Skeletal muscle tissue (tissue), 4 donors: Measurements from ENCODE around the gene NFAT5. TPM values are rescaled to one million over a fixed set of nuclear protein-coding genes. Genes with fewer than 3 reads are reported as not detected.
"Not testable (repeated sequence)": the region's sequence is repeated elsewhere in the genome, so short reads cannot be mapped to it uniquely, and the experiment has no call there.

Source experiments
- H3K27ac ChIP-seq: one replicate; pipeline ENCODE4 v1.7.0; 2013; ENCODE audit warnings: mild to moderate bottlenecking, low read depth, low read length, inconsistent platforms
- H3K27me3 ChIP-seq, 3 donors: one replicate each; pipeline ENCODE4 v1.7.0; 2013; ENCODE audit warnings: low read length in 3 of 3; ENCODE audit not compliant: control insufficient read depth in 3 of 3, insufficient read depth in 3 of 3
- H3K36me3 ChIP-seq, 3 donors: one replicate each; pipeline ENCODE4 v1.7.0; 2013; ENCODE audit warnings: low read length in 3 of 3; ENCODE audit not compliant: control insufficient read depth in 3 of 3, insufficient read depth in 3 of 3
- H3K4me1 ChIP-seq, 3 donors: one replicate each; pipeline ENCODE4 v1.7.0; 2013; ENCODE audit warnings: low read length in 3 of 3, mild to moderate bottlenecking in 3 of 3; ENCODE audit not compliant: control insufficient read depth in 3 of 3, insufficient read depth in 3 of 3
- H3K4me3 ChIP-seq, 3 donors: one replicate each; pipeline ENCODE4 v1.7.0; 2013; ENCODE audit warnings: low read length in 3 of 3
- H3K9ac ChIP-seq, 3 donors: one replicate each; pipeline ENCODE4 v1.7.0; 2013; ENCODE audit warnings: low read length in 3 of 3, mild to moderate bottlenecking in 3 of 3, moderate library complexity in 2 of 3, low read depth in 1 of 3
- H3K9me3 ChIP-seq, 3 donors: one replicate each; pipeline ENCODE4 v1.7.0; 2013; ENCODE audit warnings: low read length in 3 of 3; ENCODE audit not compliant: control insufficient read depth in 3 of 3
- total RNA-seq: library from RNA; depleted of rRNA; stranded (reverse); fragments of >200 nt; gene quantifications from one replicate; pipeline ENCODE4 v1.2.3, GENCODE V29; 2014
- donor health status: Osteomylitis.

NFAT5 gene
- total RNA-seq, 1 donor from 2014 or later: 21.4 TPM

GRCh38 chr16:69554495-69554894 lies 11.3 kb upstream of the NFAT5 start:
- no peaks in the 10 kb centered on the region for H3K4me1 ChIP-seq
- H3K9ac ChIP-seq: no peak overlapping the region
- no peak overlapping the region for H3K27ac ChIP-seq
- peaks cover 0 to 2% (median 0%) of the 10 kb centered on the region in 3 donors for H3K27me3 ChIP-seq
- no peaks in the 10 kb centered on the region for H3K36me3 ChIP-seq
- no peak overlapping the region for H3K4me3 ChIP-seq
- no peaks in the 10 kb centered on the region for H3K9me3 ChIP-seq

GRCh38 chr16:69555437-69555836 lies 10.3 kb upstream of the NFAT5 start:
- no peak overlapping the region for H3K27ac ChIP-seq
- H3K27me3 ChIP-seq: peaks cover 0 to 2% (median 0%) of the 10 kb centered on the region in 3 donors
- H3K36me3 ChIP-seq: no peaks in the 10 kb centered on the region
- no peaks in the 10 kb centered on the region for H3K9me3 ChIP-seq
- H3K4me1 ChIP-seq: no peaks in the 10 kb centered on the region
- no peak overlapping the region for H3K9ac ChIP-seq
- H3K4me3 ChIP-seq: no peak overlapping the region

GRCh38 chr16:69555867-69556266 lies 9.9 kb upstream of the NFAT5 start:
- no peak overlapping the region for H3K27ac ChIP-seq
- peaks cover 0 to 2% (median 0%) of the 10 kb centered on the region in 3 donors for H3K27me3 ChIP-seq
- no peaks in the 10 kb centered on the region for H3K36me3 ChIP-seq
- H3K9me3 ChIP-seq: no peaks in the 10 kb centered on the region
- H3K9ac ChIP-seq: no peak overlapping the region
- H3K4me3 ChIP-seq: no peak overlapping the region
- H3K4me1 ChIP-seq: no peaks in the 10 kb centered on the region

GRCh38 chr16:69559164-69559563 lies 6.6 kb upstream of the NFAT5 start:
- Histone ChIP-seq H3K4me3 (no peak overlapping the region), H3K9me3 (no peaks in the 10 kb centered on the region), H3K27ac (no peak overlapping the region), H3K36me3 (no peaks in the 10 kb centered on the region), H3K9ac (no peak overlapping the region), H3K4me1 (no peaks in the 10 kb centered on the region), H3K27me3 (no peaks in the 10 kb centered on the region)

GRCh38 chr16:69561367-69561766 lies 4.4 kb upstream of the NFAT5 start:
- H3K4me3 ChIP-seq, H3K27ac ChIP-seq, H3K36me3 ChIP-seq, H3K9ac ChIP-seq, H3K4me1 ChIP-seq, H3K9me3 ChIP-seq, H3K27me3 ChIP-seq: not testable (repeated sequence)

GRCh38 chr16:69561901-69562300 lies 3.9 kb upstream of the NFAT5 start:
- no peak overlapping the region for H3K9ac ChIP-seq
- no peaks in the 10 kb centered on the region for H3K27me3 ChIP-seq
- no peak overlapping the region for H3K4me3 ChIP-seq
- H3K36me3 ChIP-seq: no peaks in the 10 kb centered on the region
- H3K4me1 ChIP-seq: peaks cover 0 to under 1% (median 0%) of the 10 kb centered on the region in 3 donors
- H3K9me3 ChIP-seq: no peaks in the 10 kb centered on the region
- H3K27ac ChIP-seq: no peak overlapping the region

- no peak overlapping the region for H3K9ac ChIP-seq
- H3K27me3 ChIP-seq: no peaks in the 10 kb centered on the region
- no peak overlapping the region for H3K4me3 ChIP-seq
- peaks cover 7 to 10% (median 8%) of the 10 kb centered on the region in 3 donors for H3K4me1 ChIP-seq
- H3K36me3 ChIP-seq: no peaks in the 10 kb centered on the region
- no peak overlapping the region for H3K27ac ChIP-seq
- H3K9me3 ChIP-seq: no peaks in the 10 kb centered on the region
Measured at GRCh38 chr16:69562813-69563212, 3.0 kb upstream of the NFAT5 start.

- Histone ChIP-seq H3K4me3 (no peak overlapping the region), H3K9me3 (no peaks in the 10 kb centered on the region), H3K4me1 (peaks cover 11 to 16% (median 14%) of the 10 kb centered on the region in 3 donors), H3K36me3 (peaks cover 0 to 3% (median 0%) of the 10 kb centered on the region in 3 donors), H3K27me3 (no peaks in the 10 kb centered on the region), H3K9ac (peak overlapping the region in 1 of 3 donors; percentile 17), H3K27ac (peak overlapping the region; percentile 16)
Measured at GRCh38 chr16:69563605-69564580, 1.9 kb upstream of the NFAT5 start.

- Histone ChIP-seq H3K27ac (peak overlapping the region; percentile 98), H3K9ac (peak overlapping the region; percentile 85 to 89 (median 85)), H3K4me3 (peak overlapping the region; percentile 71 to 80 (median 78)), H3K9me3 (no peaks in the 10 kb centered on the region), H3K36me3 (peaks cover 0 to 3% (median 0%) of the 10 kb centered on the region in 3 donors), H3K4me1 (peaks cover 11 to 19% (median 14%) of the 10 kb centered on the region in 3 donors), H3K27me3 (no peaks in the 10 kb centered on the region)
Measured at GRCh38 chr16:69564845-69565670, 708 bp upstream of the NFAT5 start.
